Vagina (tissue), 2 donors: Measurements from ENCODE around the gene SMURF2.

Experiments
- POLR2AphosphoS5 ChIP-seq, 2 donors: sonication (generic); formaldehyde crosslinking; IDR thresholded peaks; one replicate each; pipeline ENCODE4 v1.9.0; 2017; ENCODE audit warnings: antibody characterized with exemption in 2 of 2, mild to moderate bottlenecking in 2 of 2, low read depth in 1 of 2; ENCODE audit not compliant: insufficient read depth in 1 of 2
- TF ChIP-seq, protein P1 (sequence below), 3 experiments: fragments of 450-650 bp in 2 of 3; fragments of 200-600 bp in 1 of 3; sonication (generic) in 1 of 3; IDR thresholded peaks; one replicate each; pipeline ENCODE4 v1.5.1; 2017 to 2019; ENCODE audit warnings: antibody characterized with exemption in 3 of 3, mild to moderate bottlenecking in 2 of 3, moderate library complexity in 2 of 3

DNA sequence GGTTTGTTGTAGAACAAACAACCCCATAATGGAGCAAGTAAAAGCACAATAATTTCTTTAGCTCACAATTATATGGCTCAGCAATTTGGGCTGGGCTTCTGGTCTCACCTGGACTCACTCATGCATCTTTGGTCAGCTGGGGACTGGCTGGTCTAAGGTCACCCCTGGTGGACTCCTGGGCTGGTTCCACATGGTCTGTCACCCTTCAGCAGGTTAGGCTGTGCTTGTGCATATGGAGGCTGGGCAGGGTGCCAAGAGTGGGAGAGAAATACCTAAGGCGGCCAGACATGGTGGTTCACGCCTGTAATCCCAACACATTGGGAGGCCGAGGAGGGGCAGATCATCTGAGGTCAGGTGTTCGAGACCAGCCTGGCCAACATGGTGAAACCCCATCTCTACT lies 27.0 kb upstream of the SMURF2 start:
- TF ChIP-seq, protein P1, sequence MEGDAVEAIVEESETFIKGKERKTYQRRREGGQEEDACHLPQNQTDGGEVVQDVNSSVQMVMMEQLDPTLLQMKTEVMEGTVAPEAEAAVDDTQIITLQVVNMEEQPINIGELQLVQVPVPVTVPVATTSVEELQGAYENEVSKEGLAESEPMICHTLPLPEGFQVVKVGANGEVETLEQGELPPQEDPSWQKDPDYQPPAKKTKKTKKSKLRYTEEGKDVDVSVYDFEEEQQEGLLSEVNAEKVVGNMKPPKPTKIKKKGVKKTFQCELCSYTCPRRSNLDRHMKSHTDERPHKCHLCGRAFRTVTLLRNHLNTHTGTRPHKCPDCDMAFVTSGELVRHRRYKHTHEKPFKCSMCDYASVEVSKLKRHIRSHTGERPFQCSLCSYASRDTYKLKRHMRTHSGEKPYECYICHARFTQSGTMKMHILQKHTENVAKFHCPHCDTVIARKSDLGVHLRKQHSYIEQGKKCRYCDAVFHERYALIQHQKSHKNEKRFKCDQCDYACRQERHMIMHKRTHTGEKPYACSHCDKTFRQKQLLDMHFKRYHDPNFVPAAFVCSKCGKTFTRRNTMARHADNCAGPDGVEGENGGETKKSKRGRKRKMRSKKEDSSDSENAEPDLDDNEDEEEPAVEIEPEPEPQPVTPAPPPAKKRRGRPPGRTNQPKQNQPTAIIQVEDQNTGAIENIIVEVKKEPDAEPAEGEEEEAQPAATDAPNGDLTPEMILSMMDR (IDR thresholded peaks at IDR 0.05), result no peak
- no peak for TF ChIP-seq POLR2AphosphoS5 (IDR thresholded peaks at IDR 0.05; ENCODE audit: insufficient read depth in 1 of 2, low read depth in 1 of 2)
